PFSK-1 (cell line): ENCODE measurements around the gene C11orf58.

Source experiments
- POLR2AphosphoS5 ChIP-seq: IDR thresholded peaks from 2 replicates; pipeline ENCODE4 v1.6.1; 2012; ENCODE audit warnings: low read depth, mild to moderate bottlenecking, control low read depth, low read length, moderate library complexity
- TF ChIP-seq, protein P1 (sequence below), 2 experiments: IDR thresholded peaks; 2 replicates each; pipeline versions ENCODE4 v1.6.1 to v1.8.0; 2011 to 2012; ENCODE audit warnings: low read depth in 2 of 2, low read length in 2 of 2, control low read depth in 1 of 2, inconsistent platforms in 1 of 2, mild to moderate bottlenecking in 1 of 2, moderate library complexity in 1 of 2; ENCODE audit not compliant: insufficient read depth in 1 of 2

DNA sequence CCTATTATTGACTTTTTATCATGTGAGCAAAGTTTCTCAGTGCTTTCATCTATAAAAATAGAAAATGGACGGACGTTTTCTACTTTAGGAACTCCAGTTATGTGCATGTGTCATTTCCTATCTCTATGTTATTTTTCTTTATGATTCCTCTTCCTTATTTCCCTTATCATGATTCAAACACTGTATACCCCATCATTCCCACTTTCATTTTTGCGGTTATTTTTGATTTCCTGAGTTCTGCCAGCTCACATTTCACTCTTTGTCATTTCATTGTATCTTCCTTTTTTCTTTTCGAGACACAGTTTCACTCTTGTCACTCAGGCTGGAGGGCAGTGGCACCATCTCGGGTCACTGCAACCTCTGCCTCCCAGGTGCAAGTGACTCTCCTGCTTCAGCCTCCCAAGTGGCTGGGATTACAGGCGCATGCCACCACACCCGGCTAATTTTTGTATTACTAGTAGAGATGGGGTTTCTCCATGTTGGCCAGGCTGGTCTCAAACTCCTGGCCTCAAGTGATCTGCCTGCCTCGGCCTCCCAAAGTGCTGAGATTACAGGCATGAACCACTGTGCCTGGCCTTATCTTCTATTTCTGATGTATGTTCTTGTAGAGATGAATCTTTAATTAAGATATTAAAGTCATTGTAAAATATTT, 21.5 kb downstream of the C11orf58 start:
- TF ChIP-seq POLR2AphosphoS5, result no peak
- TF ChIP-seq, protein P1, sequence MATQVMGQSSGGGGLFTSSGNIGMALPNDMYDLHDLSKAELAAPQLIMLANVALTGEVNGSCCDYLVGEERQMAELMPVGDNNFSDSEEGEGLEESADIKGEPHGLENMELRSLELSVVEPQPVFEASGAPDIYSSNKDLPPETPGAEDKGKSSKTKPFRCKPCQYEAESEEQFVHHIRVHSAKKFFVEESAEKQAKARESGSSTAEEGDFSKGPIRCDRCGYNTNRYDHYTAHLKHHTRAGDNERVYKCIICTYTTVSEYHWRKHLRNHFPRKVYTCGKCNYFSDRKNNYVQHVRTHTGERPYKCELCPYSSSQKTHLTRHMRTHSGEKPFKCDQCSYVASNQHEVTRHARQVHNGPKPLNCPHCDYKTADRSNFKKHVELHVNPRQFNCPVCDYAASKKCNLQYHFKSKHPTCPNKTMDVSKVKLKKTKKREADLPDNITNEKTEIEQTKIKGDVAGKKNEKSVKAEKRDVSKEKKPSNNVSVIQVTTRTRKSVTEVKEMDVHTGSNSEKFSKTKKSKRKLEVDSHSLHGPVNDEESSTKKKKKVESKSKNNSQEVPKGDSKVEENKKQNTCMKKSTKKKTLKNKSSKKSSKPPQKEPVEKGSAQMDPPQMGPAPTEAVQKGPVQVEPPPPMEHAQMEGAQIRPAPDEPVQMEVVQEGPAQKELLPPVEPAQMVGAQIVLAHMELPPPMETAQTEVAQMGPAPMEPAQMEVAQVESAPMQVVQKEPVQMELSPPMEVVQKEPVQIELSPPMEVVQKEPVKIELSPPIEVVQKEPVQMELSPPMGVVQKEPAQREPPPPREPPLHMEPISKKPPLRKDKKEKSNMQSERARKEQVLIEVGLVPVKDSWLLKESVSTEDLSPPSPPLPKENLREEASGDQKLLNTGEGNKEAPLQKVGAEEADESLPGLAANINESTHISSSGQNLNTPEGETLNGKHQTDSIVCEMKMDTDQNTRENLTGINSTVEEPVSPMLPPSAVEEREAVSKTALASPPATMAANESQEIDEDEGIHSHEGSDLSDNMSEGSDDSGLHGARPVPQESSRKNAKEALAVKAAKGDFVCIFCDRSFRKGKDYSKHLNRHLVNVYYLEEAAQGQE (IDR thresholded peaks at IDR 0.05; ENCODE audit: insufficient read depth in 1 of 2, low read depth in 2 of 2, low read length in 2 of 2), result no peak
